ENCODE data around the gene RNF38.

DNA sequence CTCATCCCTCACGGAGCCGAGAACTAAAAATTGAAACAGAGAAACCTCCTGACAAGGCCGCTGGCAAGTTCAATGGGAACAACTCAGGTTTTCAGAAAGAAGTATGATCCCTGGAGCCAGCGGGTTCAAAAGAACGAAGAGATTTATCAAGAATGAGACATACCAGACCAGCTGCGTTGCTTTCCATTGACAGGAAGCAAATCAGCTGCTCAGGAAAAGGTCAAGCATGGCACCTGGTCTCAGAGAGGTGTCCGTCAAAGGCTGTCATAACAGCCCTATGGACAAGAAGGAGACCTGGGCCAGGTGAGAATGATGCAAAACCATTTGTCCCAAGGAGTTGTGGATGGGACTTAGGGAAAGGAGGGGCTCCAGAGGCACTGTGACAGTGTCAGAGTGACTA lies 106.9 kb downstream of the RNF38 start:
- TF ChIP-seq, protein P1, sequence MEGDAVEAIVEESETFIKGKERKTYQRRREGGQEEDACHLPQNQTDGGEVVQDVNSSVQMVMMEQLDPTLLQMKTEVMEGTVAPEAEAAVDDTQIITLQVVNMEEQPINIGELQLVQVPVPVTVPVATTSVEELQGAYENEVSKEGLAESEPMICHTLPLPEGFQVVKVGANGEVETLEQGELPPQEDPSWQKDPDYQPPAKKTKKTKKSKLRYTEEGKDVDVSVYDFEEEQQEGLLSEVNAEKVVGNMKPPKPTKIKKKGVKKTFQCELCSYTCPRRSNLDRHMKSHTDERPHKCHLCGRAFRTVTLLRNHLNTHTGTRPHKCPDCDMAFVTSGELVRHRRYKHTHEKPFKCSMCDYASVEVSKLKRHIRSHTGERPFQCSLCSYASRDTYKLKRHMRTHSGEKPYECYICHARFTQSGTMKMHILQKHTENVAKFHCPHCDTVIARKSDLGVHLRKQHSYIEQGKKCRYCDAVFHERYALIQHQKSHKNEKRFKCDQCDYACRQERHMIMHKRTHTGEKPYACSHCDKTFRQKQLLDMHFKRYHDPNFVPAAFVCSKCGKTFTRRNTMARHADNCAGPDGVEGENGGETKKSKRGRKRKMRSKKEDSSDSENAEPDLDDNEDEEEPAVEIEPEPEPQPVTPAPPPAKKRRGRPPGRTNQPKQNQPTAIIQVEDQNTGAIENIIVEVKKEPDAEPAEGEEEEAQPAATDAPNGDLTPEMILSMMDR (IDR thresholded peaks at IDR 0.05) = no peak
- no peak for TF ChIP-seq POLR2AphosphoS5 (IDR thresholded peaks at IDR 0.05)
- TF ChIP-seq POLR2A (IDR thresholded peaks at IDR 0.05; ENCODE audit: low read depth) = no peak
